ENCODE measurements around the gene LILRB2.

DNA sequence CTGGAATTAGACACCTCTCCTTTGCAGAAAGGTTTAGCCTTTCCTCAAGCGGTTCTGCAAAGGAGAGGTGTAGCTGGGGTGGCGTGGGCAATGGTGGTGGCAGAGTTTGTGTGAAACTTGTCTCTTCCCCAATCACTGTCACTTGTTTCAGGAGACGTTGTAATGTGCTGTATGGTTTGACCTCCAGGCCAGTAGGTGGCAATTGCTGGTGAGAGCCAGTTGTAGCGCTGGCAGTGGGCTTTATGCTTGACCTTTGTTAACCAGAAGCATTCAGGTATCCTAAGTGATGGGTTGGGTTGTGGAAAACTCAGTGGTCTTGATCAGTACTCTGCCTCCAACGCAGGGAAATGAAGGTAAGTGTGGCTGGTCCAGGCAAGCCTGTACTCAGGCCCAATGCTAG is 44.7 kb upstream of the LILRB2 start:
- TF ChIP-seq, protein P1, sequence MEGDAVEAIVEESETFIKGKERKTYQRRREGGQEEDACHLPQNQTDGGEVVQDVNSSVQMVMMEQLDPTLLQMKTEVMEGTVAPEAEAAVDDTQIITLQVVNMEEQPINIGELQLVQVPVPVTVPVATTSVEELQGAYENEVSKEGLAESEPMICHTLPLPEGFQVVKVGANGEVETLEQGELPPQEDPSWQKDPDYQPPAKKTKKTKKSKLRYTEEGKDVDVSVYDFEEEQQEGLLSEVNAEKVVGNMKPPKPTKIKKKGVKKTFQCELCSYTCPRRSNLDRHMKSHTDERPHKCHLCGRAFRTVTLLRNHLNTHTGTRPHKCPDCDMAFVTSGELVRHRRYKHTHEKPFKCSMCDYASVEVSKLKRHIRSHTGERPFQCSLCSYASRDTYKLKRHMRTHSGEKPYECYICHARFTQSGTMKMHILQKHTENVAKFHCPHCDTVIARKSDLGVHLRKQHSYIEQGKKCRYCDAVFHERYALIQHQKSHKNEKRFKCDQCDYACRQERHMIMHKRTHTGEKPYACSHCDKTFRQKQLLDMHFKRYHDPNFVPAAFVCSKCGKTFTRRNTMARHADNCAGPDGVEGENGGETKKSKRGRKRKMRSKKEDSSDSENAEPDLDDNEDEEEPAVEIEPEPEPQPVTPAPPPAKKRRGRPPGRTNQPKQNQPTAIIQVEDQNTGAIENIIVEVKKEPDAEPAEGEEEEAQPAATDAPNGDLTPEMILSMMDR (conservative IDR thresholded peaks at IDR 0.05; ENCODE audit: low read depth, low read length), result no peak
- TF ChIP-seq EZH2 (IDR thresholded peaks at IDR 0.05; ENCODE audit: borderline replicate concordance, low read depth, low read length, poor library complexity, severe bottlenecking), result no peak
